Neural cell (in vitro differentiated cells): ENCODE data around the gene CHI3L1. TPM values are rescaled to one million over a fixed set of nuclear protein-coding genes. Genes with fewer than 3 reads are reported as not detected.

Source experiments
- H2AFZ ChIP-seq: fragments of 200-600, 300-800 bp; sonication (generic), shearing (Covaris generic); 2 replicates; pipeline ENCODE4 v1.6.0; 2014; ENCODE audit warnings: low read depth, mild to moderate bottlenecking, antibody characterized with exemption, low read length, moderate library complexity
- H3F3A ChIP-seq: fragments of 200-600 bp; shearing (Covaris generic); 2 replicates; pipeline ENCODE4 v1.6.1; 2016; ENCODE audit warnings: mild to moderate bottlenecking, moderate library complexity, mixed read lengths, antibody characterized with exemption, low read length; ENCODE audit not compliant: insufficient read depth, poor library complexity, severe bottlenecking
- H3K27ac ChIP-seq: fragments of 200-600, 300-800 bp; sonication (generic), shearing (Covaris generic); 2 replicates; pipeline ENCODE4 v1.5.1; 2014; ENCODE audit warnings: mild to moderate bottlenecking, low read length, moderate library complexity
- H3K27me3 ChIP-seq: fragments of 300-800, 200-600 bp; sonication (generic), shearing (Covaris generic); 2 replicates; pipeline ENCODE4 v1.6.0; 2014; ENCODE audit warnings: mild to moderate bottlenecking, low read depth, low read length, moderate library complexity; ENCODE audit not compliant: insufficient read depth
- H3K36me3 ChIP-seq: fragments of 300-800, 200-600 bp; sonication (generic), shearing (Covaris generic); 2 replicates; pipeline ENCODE4 v1.5.1; 2014; ENCODE audit warnings: mild to moderate bottlenecking, antibody characterized with exemption, low read length, moderate library complexity; ENCODE audit not compliant: insufficient read depth
- H3K4me2 ChIP-seq: fragments of 300-800, 200-600 bp; sonication (generic), shearing (Covaris generic); 2 replicates; pipeline ENCODE4 v1.6.0; 2014; ENCODE audit warnings: mild to moderate bottlenecking, low read length
- H3K4me3 ChIP-seq: fragments of 300-800, 200-600 bp; sonication (generic), shearing (Covaris generic); 2 replicates; pipeline ENCODE4 v1.5.1; 2014; ENCODE audit warnings: mild to moderate bottlenecking, low read length, moderate library complexity
- H3K79me2 ChIP-seq: fragments of 200-600 bp; shearing (Covaris generic); replicated peaks from 2 replicates; pipeline ENCODE4 v1.6.0; 2014; ENCODE audit warnings: mild to moderate bottlenecking, low read length, moderate library complexity; ENCODE audit not compliant: insufficient read depth
- H3K9ac ChIP-seq: fragments of 300-800, 200-600 bp; sonication (generic), shearing (Covaris generic); 2 replicates; pipeline ENCODE4 v1.6.1; 2016; ENCODE audit warnings: mild to moderate bottlenecking, low read length, mixed read lengths
- H3K9me2 ChIP-seq: fragments of 200-600 bp; shearing (Covaris generic); 2 replicates; pipeline ENCODE4 v1.6.1; 2016; ENCODE audit warnings: mild to moderate bottlenecking, low read length, mixed read lengths; ENCODE audit not compliant: insufficient read depth
- H3K9me3 ChIP-seq: fragments of 200-600, 300-800 bp; sonication (generic), shearing (Covaris generic); 2 replicates; pipeline ENCODE4 v1.6.1; 2016; ENCODE audit warnings: mild to moderate bottlenecking, mixed run types, low read length, moderate library complexity, mixed read lengths
- H4K20me1 ChIP-seq: fragments of 200-600 bp; shearing (Covaris generic); 2 replicates; pipeline ENCODE4 v1.6.1; 2016; ENCODE audit warnings: mild to moderate bottlenecking, mixed run types; ENCODE audit not compliant: insufficient read depth
- CTCF ChIP-seq: fragments of 450-650 bp; IDR thresholded peaks from 2 replicates; pipeline ENCODE4 v1.5.1; 2014; ENCODE audit warnings: antibody characterized with exemption, mild to moderate bottlenecking, moderate library complexity; ENCODE audit not compliant: poor library complexity, severe bottlenecking
- EP300 ChIP-seq: fragments of 450-650 bp; conservative IDR thresholded peaks from 2 replicates; pipeline ENCODE4 v1.6.1; 2014; ENCODE audit warnings: antibody characterized with exemption, mild to moderate bottlenecking, moderate library complexity; ENCODE audit not compliant: poor library complexity, severe bottlenecking
- EZH2 ChIP-seq: fragments of 200-600, 300-800 bp; shearing (Covaris generic), sonication (generic); IDR thresholded peaks from 2 replicates; pipeline ENCODE4 v1.6.1; 2014; ENCODE audit warnings: antibody characterized with exemption, low read length, borderline replicate concordance, mild to moderate bottlenecking; ENCODE audit not compliant: insufficient read depth, poor library complexity, severe bottlenecking
- MXI1 ChIP-seq: fragments of 450-650 bp; conservative IDR thresholded peaks from 2 replicates; pipeline ENCODE4 v1.6.1; 2014; ENCODE audit warnings: antibody characterized with exemption, mild to moderate bottlenecking; ENCODE audit not compliant: poor library complexity, severe bottlenecking
- POLR2AphosphoS5 ChIP-seq: IDR thresholded peaks from 2 replicates; pipeline ENCODE4 v1.6.1; 2012
- RAD21 ChIP-seq: fragments of 450-650 bp; conservative IDR thresholded peaks from 2 replicates; pipeline ENCODE4 v1.6.1; 2014; ENCODE audit warnings: antibody characterized with exemption, mild to moderate bottlenecking, moderate library complexity
- REST ChIP-seq: IDR thresholded peaks from 2 replicates; pipeline ENCODE4 v1.6.1; 2012; ENCODE audit warnings: borderline replicate concordance
- SMC3 ChIP-seq: fragments of 450-650 bp; conservative IDR thresholded peaks from 2 replicates; pipeline ENCODE4 v1.6.1; 2014; ENCODE audit warnings: antibody characterized with exemption, mild to moderate bottlenecking, moderate library complexity; ENCODE audit not compliant: poor library complexity
- TAF1 ChIP-seq: IDR thresholded peaks from 2 replicates; pipeline ENCODE4 v1.6.1; 2012; ENCODE audit warnings: low read depth
- polyA plus RNA-seq: library from polyadenylated mRNA; depleted of rRNA; stranded (reverse); fragments of >200 nt; gene quantifications from 2 replicates; pipeline ENCODE4 v1.2.3, GENCODE V29; 2014

CHI3L1 gene
- polyA plus RNA-seq, 1 donor from 2014 or later, result not detected

GRCh38 chr1:203149188-203149840 lies 37.2 kb downstream of the CHI3L1 start:
- H3K9me3 ChIP-seq, result no peaks in the 10 kb centered on the region
- no peaks in the 10 kb centered on the region for H3K9me2 ChIP-seq
- H3F3A ChIP-seq, result no peaks in the 10 kb centered on the region
- H3K36me3 ChIP-seq, result no peaks in the 10 kb centered on the region
- no peak overlapping the region for H3K4me3 ChIP-seq
- no peak overlapping the region for H3K27ac ChIP-seq
- no peak for TF ChIP-seq TAF1
- TF ChIP-seq SMC3, result no peak
- no peak for TF ChIP-seq CTCF
- TF ChIP-seq EZH2, result no peak
- TF ChIP-seq RAD21, result no peak
- TF ChIP-seq MXI1, result no peak
- no peak for TF ChIP-seq POLR2AphosphoS5
- no peak for TF ChIP-seq REST
- no peak for TF ChIP-seq EP300
- no peaks in the 10 kb centered on the region for H4K20me1 ChIP-seq
- H2AFZ ChIP-seq, result no peak overlapping the region
- no peak overlapping the region for H3K9ac ChIP-seq
- no peak overlapping the region for H3K4me2 ChIP-seq
- no peaks in the 10 kb centered on the region for H3K27me3 ChIP-seq
- no peaks in the 10 kb centered on the region for H3K79me2 ChIP-seq

GRCh38 chr1:203148579-203148978 lies 37.9 kb downstream of the CHI3L1 start:
- H3K4me3 ChIP-seq, result no peak overlapping the region

More at GRCh38 chr1:203148579-203148978, 37.9 kb downstream of the CHI3L1 start:
- Histone ChIP-seq H3K79me2 (no peaks in the 10 kb centered on the region), H3K27ac (no peak overlapping the region), H3K9me2 (no peaks in the 10 kb centered on the region), H3K9ac (no peak overlapping the region), H3K4me2 (no peak overlapping the region), H3K36me3 (no peaks in the 10 kb centered on the region), H4K20me1 (no peaks in the 10 kb centered on the region), H3K9me3 (no peaks in the 10 kb centered on the region), H3K27me3 (no peaks in the 10 kb centered on the region), H3F3A (no peaks in the 10 kb centered on the region), H2AFZ (no peak overlapping the region)
- TF ChIP-seq EP300 (no peak), EZH2 (no peak), CTCF (no peak), POLR2AphosphoS5 (no peak), SMC3 (no peak), MXI1 (no peak), RAD21 (no peak), TAF1 (no peak), REST (no peak)
